OCI-LY1 (cell line): Measurements from ENCODE around the gene FRA10AC1.

Experiments used
- H2AFZ ChIP-seq: fragments of 200-600 bp; sonication (generic), shearing (Covaris generic); 2 replicates; pipeline ENCODE4 v1.6.0; 2014; ENCODE audit warnings: antibody characterized with exemption, mild to moderate bottlenecking, low read length
- H3F3A ChIP-seq: fragments of 200-600 bp; sonication (generic), shearing (Covaris generic); 2 replicates; pipeline ENCODE4 v1.6.0; 2014; ENCODE audit warnings: mild to moderate bottlenecking, antibody characterized with exemption, low read length, moderate library complexity; ENCODE audit not compliant: insufficient read depth
- H3K27ac ChIP-seq: fragments of 200-600 bp; sonication (generic); 2 replicates; pipeline ENCODE4 v1.5.1; 2014; ENCODE audit warnings: low read length, mixed run types, mild to moderate bottlenecking, low read depth; ENCODE audit not compliant: poor library complexity, severe bottlenecking
- H3K27me3 ChIP-seq: fragments of 200-600 bp; sonication (generic); 2 replicates; pipeline ENCODE4 v1.6.0; 2014; ENCODE audit warnings: antibody characterized with exemption, mild to moderate bottlenecking, low read length, moderate library complexity; ENCODE audit not compliant: insufficient read depth
- H3K36me3 ChIP-seq: fragments of 200-600 bp; sonication (generic); 2 replicates; pipeline ENCODE4 v1.6.1; 2014; ENCODE audit warnings: mild to moderate bottlenecking, antibody characterized with exemption, low read length, moderate library complexity, mixed read lengths; ENCODE audit not compliant: insufficient read depth
- H3K4me1 ChIP-seq: fragments of 200-600 bp; sonication (generic); 2 replicates; pipeline ENCODE4 v1.5.1; 2014; ENCODE audit warnings: mild to moderate bottlenecking, low read length, moderate library complexity; ENCODE audit not compliant: insufficient read depth, severe bottlenecking
- H3K4me2 ChIP-seq: fragments of 200-600 bp; sonication (generic), shearing (Covaris generic); 2 replicates; pipeline ENCODE4 v1.6.1; 2014; ENCODE audit warnings: low read length
- H3K4me3 ChIP-seq: fragments of 200-600 bp; sonication (generic); 2 replicates; pipeline ENCODE4 v1.5.1; 2014; ENCODE audit warnings: low read length, low read depth, mild to moderate bottlenecking, mixed read lengths; ENCODE audit not compliant: poor library complexity, severe bottlenecking
- H3K79me2 ChIP-seq: fragments of 200-600 bp; shearing (Covaris generic); 2 replicates; pipeline ENCODE4 v1.6.1; 2016; ENCODE audit warnings: mixed run types, low read length, mixed read lengths; ENCODE audit not compliant: insufficient read depth
- H3K9ac ChIP-seq: fragments of 200-600 bp; sonication (generic), shearing (Covaris generic); 2 replicates; pipeline ENCODE4 v1.6.1; 2014; ENCODE audit warnings: mild to moderate bottlenecking, low read length, mixed read lengths
- H3K9me2 ChIP-seq: fragments of 200-600 bp; sonication (generic), shearing (Covaris generic); 2 replicates; pipeline ENCODE4 v1.6.1; 2014; ENCODE audit warnings: low read depth, mild to moderate bottlenecking, low read length, mixed read lengths
- H3K9me3 ChIP-seq: fragments of 200-600 bp; shearing (Covaris generic); 2 replicates; pipeline ENCODE4 v1.6.1; 2014; ENCODE audit warnings: low read length, mixed read lengths
- H4K20me1 ChIP-seq: fragments of 200-600 bp; sonication (generic), shearing (Covaris generic); 2 replicates; pipeline ENCODE4 v1.6.0; 2016; ENCODE audit warnings: mild to moderate bottlenecking, low read length; ENCODE audit not compliant: insufficient read depth
- CTCF ChIP-seq: fragments of 200-600 bp; sonication (generic), shearing (Covaris generic); IDR thresholded peaks from 2 replicates; pipeline ENCODE4 v1.5.1; 2017; ENCODE audit warnings: mild to moderate bottlenecking, antibody characterized with exemption, low read length, moderate library complexity, mixed read lengths
- EZH2 ChIP-seq: fragments of 200-600 bp; sonication (generic), shearing (Covaris generic); IDR thresholded peaks from 2 replicates; pipeline ENCODE4 v1.8.0; 2017; ENCODE audit warnings: borderline replicate concordance, mixed run types, mild to moderate bottlenecking, antibody characterized with exemption, low read length, moderate library complexity, mixed read lengths

The FRA10AC1 gene

GRCh38 chr10:93712593-93712992 lies 10.2 kb upstream of the FRA10AC1 start:
- Histone ChIP-seq H3K27me3 (no peaks in the 10 kb centered on the region), H3K4me2 (no peak overlapping the region), H3K4me1 (no peaks in the 10 kb centered on the region)

GRCh38 chr10:93711891-93712290 lies 9.5 kb upstream of the FRA10AC1 start:
- no peak overlapping the region for H3K4me2 ChIP-seq
- no peak for TF ChIP-seq CTCF
- TF ChIP-seq EZH2, result no peak
- H3K9me2 ChIP-seq, result no peaks in the 10 kb centered on the region
- H3K79me2 ChIP-seq, result no peaks in the 10 kb centered on the region
- H3K9ac ChIP-seq, result no peak overlapping the region
- H3K4me3 ChIP-seq, result no peak overlapping the region
- no peaks in the 10 kb centered on the region for H4K20me1 ChIP-seq
- no peaks in the 10 kb centered on the region for H3F3A ChIP-seq
- H3K27me3 ChIP-seq, result no peaks in the 10 kb centered on the region
- no peaks in the 10 kb centered on the region for H3K36me3 ChIP-seq
- H3K9me3 ChIP-seq, result no peaks in the 10 kb centered on the region
- H3K4me1 ChIP-seq, result no peaks in the 10 kb centered on the region
- H2AFZ ChIP-seq, result no peak overlapping the region
- H3K27ac ChIP-seq, result no peak overlapping the region

More at GRCh38 chr10:93712593-93712992, 10.2 kb upstream of the FRA10AC1 start:
- Histone ChIP-seq H3K79me2 (no peaks in the 10 kb centered on the region), H3K4me3 (no peak overlapping the region), H3K9me3 (no peaks in the 10 kb centered on the region), H2AFZ (no peak overlapping the region), H3K36me3 (no peaks in the 10 kb centered on the region), H4K20me1 (no peaks in the 10 kb centered on the region), H3K27ac (no peak overlapping the region), H3F3A (no peaks in the 10 kb centered on the region), H3K9ac (no peak overlapping the region), H3K9me2 (no peaks in the 10 kb centered on the region)
- TF ChIP-seq CTCF (no peak), EZH2 (no peak)

DNA sequence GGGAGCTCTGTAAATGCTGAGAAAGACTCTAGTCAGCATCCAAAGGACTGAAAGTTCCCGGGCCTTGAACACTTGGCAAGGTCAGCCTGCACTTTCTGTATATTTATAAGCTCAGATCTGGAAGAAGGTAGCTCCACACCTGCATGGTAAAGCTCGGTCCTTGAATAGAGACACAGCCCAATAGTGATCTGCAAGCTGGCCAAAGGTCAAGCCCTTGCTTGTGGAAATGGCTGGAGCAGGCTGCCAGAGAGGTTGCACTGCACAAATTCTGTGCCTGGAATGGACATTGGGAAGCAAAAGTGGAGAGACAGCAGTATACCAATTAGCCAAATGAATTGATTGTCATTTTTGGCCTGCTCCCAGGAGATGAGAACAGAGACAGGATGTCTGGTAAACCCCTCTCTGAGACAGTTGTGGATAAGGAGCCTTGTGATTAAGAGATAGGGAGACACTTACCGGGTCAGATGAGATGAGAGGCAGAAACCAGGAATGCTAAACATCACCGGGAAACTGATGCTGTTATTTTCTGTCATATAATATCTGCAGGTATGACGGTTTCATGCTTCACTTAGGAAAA lies 8.0 kb upstream of the FRA10AC1 start:
- H3K9ac ChIP-seq, result no peak overlapping the region
- no peaks in the 10 kb centered on the region for H3K79me2 ChIP-seq
- H3K36me3 ChIP-seq, result no peaks in the 10 kb centered on the region
- no peak overlapping the region for H3K4me2 ChIP-seq
- no peaks in the 10 kb centered on the region for H3K9me3 ChIP-seq
- no peaks in the 10 kb centered on the region for H3K4me1 ChIP-seq
- no peak overlapping the region for H3K4me3 ChIP-seq
- H3K27ac ChIP-seq, result no peak overlapping the region
- H4K20me1 ChIP-seq, result no peaks in the 10 kb centered on the region
- H3K9me2 ChIP-seq, result no peaks in the 10 kb centered on the region
- no peaks in the 10 kb centered on the region for H3F3A ChIP-seq
- no peaks in the 10 kb centered on the region for H3K27me3 ChIP-seq
- no peak for TF ChIP-seq CTCF
- no peak for TF ChIP-seq EZH2
- no peak overlapping the region for H2AFZ ChIP-seq
